Memory B cell (primary cell): Measurements from ENCODE around the gene IGSF21.
"Not testable (repeated sequence)": the region's sequence is repeated elsewhere in the genome, so short reads cannot be mapped to it uniquely, and the experiment has no call there.

ENCODE experiments used
- ATAC-seq: fragments of 150-1000 bp; cut with Tn5 transposase; 2 replicates; pipeline ENCODE4 v1.10.0; 2021; ENCODE audit warnings: low read depth, mild to moderate bottlenecking, moderate library complexity
- DNase-seq, 2 donors: peaks; one replicate each; pipeline ENCODE4 v3.0.0; 2022; ENCODE audit warnings: low spot score in 2 of 2
- H3K27ac Mint-ChIP-seq: one replicate; pipeline ENCODE4 v1.8.0; 2022; ENCODE audit warnings: mild to moderate bottlenecking, moderate library complexity, mixed read lengths
- H3K27me3 Mint-ChIP-seq: one replicate; pipeline ENCODE4 v1.8.0; 2022; ENCODE audit warnings: mixed read lengths
- H3K36me3 Mint-ChIP-seq: one replicate; pipeline ENCODE4 v1.8.0; 2022; ENCODE audit warnings: mild to moderate bottlenecking, mixed read lengths
- H3K4me1 Mint-ChIP-seq: one replicate; pipeline ENCODE4 v1.8.0; 2022; ENCODE audit warnings: mixed read lengths
- H3K4me3 Mint-ChIP-seq: one replicate; pipeline ENCODE4 v1.8.0; 2022; ENCODE audit warnings: mild to moderate bottlenecking, moderate library complexity, mixed read lengths
- H3K9me3 Mint-ChIP-seq: one replicate; pipeline ENCODE4 v1.8.0; 2022; ENCODE audit warnings: mixed read lengths

IGSF21 gene

DNA sequence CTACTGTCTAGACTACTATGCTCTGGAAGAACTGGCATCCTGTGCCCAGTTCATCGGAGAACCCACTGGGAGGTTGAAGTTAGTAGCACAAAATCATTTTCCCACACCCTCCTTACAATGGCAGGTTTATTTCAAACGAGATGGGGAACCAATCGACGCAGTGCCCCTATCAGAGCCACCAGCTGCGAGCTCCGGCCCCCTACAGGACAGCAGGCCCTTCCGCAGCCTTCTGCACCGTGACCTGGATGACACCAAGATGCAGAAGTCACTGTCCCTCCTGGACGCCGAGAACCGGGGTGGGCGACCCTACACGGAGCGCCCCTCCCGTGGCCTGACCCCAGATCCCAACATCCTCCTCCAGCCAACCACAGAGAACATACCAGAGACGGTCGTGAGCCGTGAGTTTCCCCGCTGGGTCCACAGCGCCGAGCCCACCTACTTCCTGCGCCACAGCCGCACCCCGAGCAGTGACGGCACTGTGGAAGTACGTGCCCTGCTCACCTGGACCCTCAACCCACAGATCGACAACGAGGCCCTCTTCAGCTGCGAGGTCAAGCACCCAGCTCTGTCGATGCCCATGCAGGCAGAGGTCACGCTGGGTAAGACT lies 257.6 kb downstream of the IGSF21 start:
- Mint-ChIP-seq H3K27ac (no peak overlapping the region), H3K27me3 (peaks cover 21% of the 10 kb centered on the region)

DNA sequence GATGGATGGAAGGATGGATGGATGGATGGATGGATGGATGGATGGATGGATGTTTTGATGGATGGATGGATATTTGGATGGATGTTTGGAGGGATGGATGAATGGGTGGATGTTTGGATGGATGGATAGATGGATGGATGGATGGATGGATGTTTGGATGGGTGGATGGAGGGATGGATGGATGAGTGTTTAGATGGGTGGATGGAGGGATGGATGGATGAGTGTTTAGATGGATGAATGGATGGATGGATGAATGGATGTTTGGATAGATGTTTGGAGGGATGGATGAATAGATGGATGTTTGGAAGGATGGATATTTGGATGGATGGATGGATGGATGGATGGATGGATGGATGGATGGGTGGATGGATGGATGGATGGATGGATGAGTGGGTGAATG lies 264.9 kb downstream of the IGSF21 start:
- ATAC-seq, H3K4me3 Mint-ChIP-seq, H3K4me1 Mint-ChIP-seq, DNase-seq, H3K27ac Mint-ChIP-seq, H3K36me3 Mint-ChIP-seq, H3K9me3 Mint-ChIP-seq: not testable (repeated sequence)
- H3K27me3 Mint-ChIP-seq = peaks cover 21% of the 10 kb centered on the region

More for the DNA sequence above, 257.6 kb downstream of the IGSF21 start:
- DNase-seq = no peak
- ATAC-seq = no peak
- Mint-ChIP-seq H3K36me3 (no peaks in the 10 kb centered on the region), H3K9me3 (peaks cover 7% of the 10 kb centered on the region), H3K4me3 (no peak overlapping the region), H3K4me1 (no peaks in the 10 kb centered on the region)

DNA sequence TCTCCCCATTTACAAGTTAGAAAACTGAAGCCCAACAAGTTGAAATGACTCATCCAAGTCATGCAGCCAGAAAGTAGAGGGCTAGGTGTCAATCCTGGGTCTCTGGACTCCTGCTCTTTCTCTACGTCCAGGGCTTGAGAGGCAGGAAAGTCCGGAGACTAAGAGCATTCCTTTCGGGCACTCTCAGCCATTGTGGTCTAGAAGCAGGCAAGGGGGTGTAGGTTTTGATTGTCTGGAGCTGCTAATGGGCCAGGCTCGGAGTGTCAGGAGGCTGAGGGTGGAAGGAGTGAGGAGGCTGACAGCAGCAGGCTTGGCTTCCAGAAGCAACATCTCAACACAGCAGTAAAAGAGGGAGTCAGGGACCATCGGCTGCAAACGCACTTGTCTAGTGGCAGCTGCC lies 265.6 kb downstream of the IGSF21 start:
- H3K4me3 Mint-ChIP-seq = no peak overlapping the region
- ATAC-seq = no peak

DNA sequence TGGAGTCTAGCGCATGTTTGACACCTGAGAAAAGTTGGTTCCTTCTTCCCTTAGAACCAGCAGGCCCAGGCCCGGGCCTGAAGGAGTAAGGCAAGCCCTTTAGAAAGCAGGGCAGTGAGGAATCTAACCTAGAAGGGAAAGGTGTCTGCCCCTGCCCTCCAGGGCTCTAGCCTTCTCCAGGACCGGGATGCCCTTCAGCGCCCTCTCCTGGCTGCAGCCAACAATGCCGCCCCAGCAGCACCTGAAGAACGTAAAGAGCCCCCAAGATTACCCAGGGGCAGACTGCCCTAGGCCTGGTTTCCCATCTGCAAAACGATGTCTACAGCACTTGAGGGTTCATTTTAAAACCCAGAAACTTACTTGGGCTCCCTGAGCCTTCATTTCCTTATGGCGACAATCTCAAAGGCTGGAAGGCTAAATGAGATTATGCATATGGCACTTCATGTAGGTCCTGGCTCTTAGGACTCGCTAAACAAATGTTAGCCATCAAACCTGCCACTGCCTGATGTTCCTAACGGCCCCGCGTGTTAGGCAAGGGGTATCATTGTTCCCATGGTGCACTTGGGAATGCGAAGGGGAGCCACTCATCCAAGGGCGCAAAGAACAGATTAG lies 266.4 kb downstream of the IGSF21 start:
- H3K27me3 Mint-ChIP-seq = peaks cover 19% of the 10 kb centered on the region
- no peak overlapping the region for H3K4me3 Mint-ChIP-seq
- H3K9me3 Mint-ChIP-seq = peaks cover 9% of the 10 kb centered on the region
- H3K36me3 Mint-ChIP-seq = no peaks in the 10 kb centered on the region
- H3K27ac Mint-ChIP-seq = no peak overlapping the region
- H3K4me1 Mint-ChIP-seq = peaks cover 2% of the 10 kb centered on the region
- no peak for DNase-seq
- ATAC-seq = no peak

More for the DNA sequence above, 265.6 kb downstream of the IGSF21 start:
- H3K9me3 Mint-ChIP-seq = peaks cover 9% of the 10 kb centered on the region
- no peaks in the 10 kb centered on the region for H3K36me3 Mint-ChIP-seq
- no peak for DNase-seq
- no peak overlapping the region for H3K27ac Mint-ChIP-seq
- peaks cover 21% of the 10 kb centered on the region for H3K27me3 Mint-ChIP-seq
- H3K4me1 Mint-ChIP-seq = peaks cover 2% of the 10 kb centered on the region

DNA sequence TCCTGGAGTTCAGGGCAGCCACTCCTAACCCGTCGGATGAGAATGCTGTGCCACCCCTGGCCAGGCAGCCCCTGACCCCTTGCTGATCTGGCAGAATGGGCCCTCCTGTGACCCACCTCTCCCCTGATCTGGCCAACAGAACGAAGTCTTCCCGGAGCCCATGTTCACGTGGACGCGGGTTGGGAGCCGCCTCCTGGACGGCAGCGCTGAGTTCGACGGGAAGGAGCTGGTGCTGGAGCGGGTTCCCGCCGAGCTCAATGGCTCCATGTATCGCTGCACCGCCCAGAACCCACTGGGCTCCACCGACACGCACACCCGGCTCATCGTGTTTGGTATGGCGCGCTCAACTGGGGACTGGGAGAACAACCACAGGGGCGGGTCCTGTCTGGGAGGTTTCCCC lies 269.1 kb downstream of the IGSF21 start:
- no peaks in the 10 kb centered on the region for H3K36me3 Mint-ChIP-seq
- ATAC-seq (no peak), DNase-seq (no peak)
- no peak overlapping the region for H3K27ac Mint-ChIP-seq
- peaks cover 12% of the 10 kb centered on the region for H3K9me3 Mint-ChIP-seq
- no peak overlapping the region for H3K4me3 Mint-ChIP-seq
- H3K4me1 Mint-ChIP-seq = peaks cover 2% of the 10 kb centered on the region
- peaks cover 27% of the 10 kb centered on the region for H3K27me3 Mint-ChIP-seq

DNA sequence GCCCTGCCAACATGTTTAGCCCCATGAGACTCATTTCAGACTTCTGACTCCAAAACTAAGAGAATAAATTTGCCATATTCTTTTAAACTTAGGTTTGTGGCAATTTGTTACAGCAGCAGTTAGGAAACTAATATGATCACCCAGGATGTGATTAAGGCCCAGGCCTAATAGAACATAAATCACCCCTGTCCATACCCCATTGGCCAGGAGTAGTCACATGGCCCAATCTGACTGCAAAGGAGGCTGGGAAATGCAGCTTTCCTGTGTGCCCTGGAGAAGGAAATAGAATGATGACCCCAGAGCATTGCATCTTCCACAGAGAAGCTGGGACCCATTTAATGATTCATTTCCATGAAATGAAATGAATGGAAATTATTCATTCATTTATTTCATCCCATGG lies 272.7 kb downstream of the IGSF21 start:
- H3K27ac Mint-ChIP-seq = no peak overlapping the region
- H3K36me3 Mint-ChIP-seq = no peaks in the 10 kb centered on the region
- no peak overlapping the region for H3K4me3 Mint-ChIP-seq
- H3K27me3 Mint-ChIP-seq = peaks cover 27% of the 10 kb centered on the region
- peaks cover 6% of the 10 kb centered on the region for H3K4me1 Mint-ChIP-seq
- no peak for DNase-seq
- H3K9me3 Mint-ChIP-seq = peaks cover 6% of the 10 kb centered on the region
- no peak for ATAC-seq

DNA sequence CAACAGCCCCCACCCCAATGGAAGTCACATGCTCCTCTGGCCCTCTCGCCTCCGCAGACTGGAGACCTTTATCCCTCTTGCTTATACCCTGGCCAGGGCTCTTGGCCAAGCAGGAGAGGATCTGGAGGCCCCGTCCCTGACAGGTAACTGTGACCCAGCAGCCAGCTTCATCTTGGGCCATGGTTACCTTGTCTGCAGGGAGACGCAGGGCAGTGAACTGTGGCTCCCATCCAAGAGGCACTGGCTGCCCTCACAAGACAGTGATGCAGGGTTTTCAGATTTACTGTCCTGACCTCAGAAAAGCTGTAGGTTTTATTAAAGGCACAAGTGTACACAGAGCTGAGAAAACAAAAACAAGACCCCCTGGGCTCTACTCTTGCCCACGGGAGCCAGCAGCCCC lies 276.5 kb downstream of the IGSF21 start:
- H3K4me3 Mint-ChIP-seq = no peak overlapping the region
- H3K27ac Mint-ChIP-seq = no peak overlapping the region
- peaks cover 6% of the 10 kb centered on the region for H3K4me1 Mint-ChIP-seq
- DNase-seq (no peak), ATAC-seq (no peak)
- H3K27me3 Mint-ChIP-seq = peaks cover 23% of the 10 kb centered on the region
- no peaks in the 10 kb centered on the region for H3K36me3 Mint-ChIP-seq
- peaks cover 6% of the 10 kb centered on the region for H3K9me3 Mint-ChIP-seq

DNA sequence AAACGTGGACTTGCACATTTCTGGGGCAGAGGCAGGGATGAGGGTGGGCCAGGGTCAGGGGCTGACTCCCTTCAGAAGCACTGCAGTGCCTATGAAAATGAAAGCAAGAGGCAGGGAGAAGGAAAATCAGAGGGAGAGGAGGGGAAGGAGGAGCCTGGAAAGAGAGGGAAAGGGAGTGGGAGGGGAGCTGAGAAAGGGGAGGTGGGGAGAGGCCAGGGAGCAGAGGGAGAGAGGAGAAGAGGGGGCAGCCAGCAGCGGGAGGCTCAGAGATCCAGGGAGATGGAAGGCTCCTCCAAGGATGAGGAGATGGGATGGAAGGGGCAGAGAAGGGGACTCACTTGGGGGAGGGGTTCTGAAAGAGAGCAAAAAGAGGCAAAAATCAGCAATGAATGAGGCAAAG lies 276.9 kb downstream of the IGSF21 start:
- Mint-ChIP-seq H3K4me3 (no peak overlapping the region), H3K36me3 (no peaks in the 10 kb centered on the region), H3K4me1 (peaks cover 6% of the 10 kb centered on the region), H3K9me3 (peaks cover 6% of the 10 kb centered on the region), H3K27ac (no peak overlapping the region), H3K27me3 (peaks cover 23% of the 10 kb centered on the region)
- no peak for ATAC-seq
- no peak for DNase-seq

DNA sequence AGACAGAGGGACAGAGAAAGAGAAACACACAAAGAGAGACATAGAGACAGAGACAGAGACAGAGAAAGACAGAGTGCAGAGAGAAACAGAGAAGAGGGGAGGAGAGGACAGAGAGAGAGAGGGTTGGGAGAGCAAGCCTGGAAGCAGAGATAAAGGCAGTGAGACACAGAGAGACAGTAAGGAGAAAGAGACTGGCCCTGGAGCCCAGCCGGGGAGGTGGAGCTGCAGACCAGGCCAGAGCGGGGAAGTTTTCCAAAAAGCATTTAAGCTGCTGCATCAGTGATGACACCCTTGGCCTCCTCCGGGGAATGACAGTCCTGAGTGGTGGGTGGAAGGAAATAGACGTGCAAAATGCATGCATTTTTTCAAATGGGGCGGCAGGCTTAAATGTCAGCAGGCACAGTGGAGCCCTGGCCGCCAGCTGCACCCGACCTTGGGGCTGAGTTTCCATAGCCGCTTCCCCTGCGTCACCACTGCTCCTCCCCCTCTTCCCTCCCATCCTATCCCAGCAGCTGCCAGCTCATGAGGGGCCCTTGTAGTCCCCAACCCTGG lies 277.7 kb downstream of the IGSF21 start:
- Mint-ChIP-seq H3K36me3 (no peaks in the 10 kb centered on the region), H3K4me3 (no peak overlapping the region), H3K27me3 (peaks cover 21% of the 10 kb centered on the region), H3K4me1 (peaks cover 6% of the 10 kb centered on the region), H3K27ac (no peak overlapping the region), H3K9me3 (peaks cover 3% of the 10 kb centered on the region)
- DNase-seq (no peak), ATAC-seq (no peak)

DNA sequence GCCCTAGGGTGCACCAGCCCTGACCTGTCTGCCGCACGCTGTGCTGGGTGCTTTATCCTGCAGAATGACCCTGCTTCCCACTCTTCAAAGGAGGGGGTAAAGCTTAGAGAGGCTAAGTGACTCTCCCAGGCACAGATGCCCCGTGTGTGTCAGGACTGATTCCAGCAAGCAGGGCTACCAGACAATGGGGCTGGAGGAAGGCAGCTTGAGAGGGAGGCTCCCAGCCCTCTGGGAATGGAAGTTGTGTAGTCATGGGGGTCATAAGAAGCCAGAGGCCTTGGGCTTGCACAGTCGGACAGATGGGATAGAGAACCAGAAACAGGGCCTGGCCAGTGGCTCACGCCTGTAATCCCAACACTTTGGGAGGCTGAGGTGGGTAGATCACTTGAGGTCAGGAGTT lies 279.0 kb downstream of the IGSF21 start:
- DNase-seq (no peak), ATAC-seq (no peak)
- Mint-ChIP-seq H3K36me3 (no peaks in the 10 kb centered on the region), H3K4me1 (peaks cover 6% of the 10 kb centered on the region), H3K27ac (no peak overlapping the region), H3K9me3 (no peaks in the 10 kb centered on the region), H3K4me3 (no peak overlapping the region), H3K27me3 (peaks cover 15% of the 10 kb centered on the region)

DNA sequence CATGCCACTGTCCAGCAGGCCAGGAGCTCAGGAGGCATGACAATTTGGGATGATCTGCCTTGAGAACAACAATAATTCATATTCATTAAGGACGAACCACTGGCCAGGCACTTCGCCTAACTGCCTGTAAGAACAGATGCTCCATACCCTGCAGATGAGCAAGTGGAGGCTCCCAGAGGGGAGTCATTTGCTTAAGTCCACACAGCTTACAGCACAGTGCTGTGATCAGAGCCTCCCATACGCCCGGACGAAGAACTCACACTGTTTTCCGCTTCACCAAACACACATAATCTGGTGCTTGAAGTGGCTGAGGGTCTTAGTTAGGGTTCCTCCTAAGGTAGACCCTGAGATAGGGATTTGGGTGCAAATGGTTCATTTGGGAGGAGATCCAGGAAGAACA lies 279.7 kb downstream of the IGSF21 start:
- Mint-ChIP-seq H3K27ac (no peak overlapping the region), H3K9me3 (peaks cover 1% of the 10 kb centered on the region), H3K4me3 (no peak overlapping the region), H3K4me1 (peaks cover 6% of the 10 kb centered on the region), H3K27me3 (peaks cover 12% of the 10 kb centered on the region), H3K36me3 (no peaks in the 10 kb centered on the region)
- DNase-seq (no peak), ATAC-seq (no peak)

DNA sequence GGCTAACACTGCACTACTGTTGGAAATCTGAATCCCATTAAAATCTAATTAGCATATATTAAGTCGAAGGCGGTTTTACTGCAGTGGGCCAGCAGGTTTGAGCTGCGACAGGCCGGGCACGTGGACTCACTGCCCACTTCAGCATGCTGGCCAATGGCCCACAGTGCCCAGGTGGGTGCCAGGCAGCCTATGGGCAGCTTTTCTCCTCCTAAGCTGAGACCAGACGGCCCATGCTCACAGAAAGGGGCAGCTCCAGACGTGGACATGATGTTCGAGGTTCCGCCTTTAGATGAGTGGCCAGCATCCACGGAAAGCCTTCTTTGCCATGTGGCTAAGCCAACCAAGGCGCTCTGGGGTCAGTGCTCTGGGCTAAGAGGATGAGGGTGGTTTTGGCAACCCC lies 283.4 kb downstream of the IGSF21 start:
- no peak for ATAC-seq
- Mint-ChIP-seq H3K4me3 (no peak overlapping the region), H3K27me3 (peaks cover 6% of the 10 kb centered on the region), H3K4me1 (no peaks in the 10 kb centered on the region), H3K36me3 (no peaks in the 10 kb centered on the region), H3K27ac (no peak overlapping the region), H3K9me3 (peaks cover 1% of the 10 kb centered on the region)
- no peak for DNase-seq

DNA sequence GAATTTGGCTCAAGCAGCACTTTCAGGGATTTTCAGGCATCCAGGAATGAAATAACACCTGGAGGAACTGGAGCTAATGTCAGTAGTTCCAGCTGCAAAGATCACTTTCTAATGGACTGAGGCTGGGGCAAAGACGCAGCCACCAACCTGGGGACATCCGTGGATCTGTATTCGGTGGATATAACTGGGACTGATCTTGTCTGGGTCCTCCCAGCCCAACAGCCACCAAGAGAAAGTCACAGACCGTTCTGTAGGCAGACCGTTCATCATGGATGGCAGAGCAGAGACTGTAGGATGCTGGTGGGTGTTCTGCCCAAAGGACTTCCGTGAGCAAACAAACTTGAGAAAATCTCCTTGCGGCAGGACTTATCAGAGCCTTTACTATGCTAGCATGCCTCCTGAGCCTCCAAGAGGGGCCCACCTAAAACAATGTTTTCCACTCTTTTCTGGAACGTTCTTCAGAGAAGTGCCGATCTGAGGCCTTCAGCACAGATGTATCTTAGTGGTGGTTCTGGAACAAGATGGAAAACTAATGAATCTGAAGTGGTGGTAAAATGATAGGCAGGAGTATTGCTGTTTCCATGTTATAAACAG lies 287.1 kb downstream of the IGSF21 start:
- H3K4me1 Mint-ChIP-seq = no peaks in the 10 kb centered on the region
- H3K9me3 Mint-ChIP-seq = peaks cover 1% of the 10 kb centered on the region
- no peak for DNase-seq
- no peak overlapping the region for H3K4me3 Mint-ChIP-seq
- H3K27me3 Mint-ChIP-seq = peaks cover 9% of the 10 kb centered on the region
- ATAC-seq = no peak
- H3K36me3 Mint-ChIP-seq = no peaks in the 10 kb centered on the region
- no peak overlapping the region for H3K27ac Mint-ChIP-seq

DNA sequence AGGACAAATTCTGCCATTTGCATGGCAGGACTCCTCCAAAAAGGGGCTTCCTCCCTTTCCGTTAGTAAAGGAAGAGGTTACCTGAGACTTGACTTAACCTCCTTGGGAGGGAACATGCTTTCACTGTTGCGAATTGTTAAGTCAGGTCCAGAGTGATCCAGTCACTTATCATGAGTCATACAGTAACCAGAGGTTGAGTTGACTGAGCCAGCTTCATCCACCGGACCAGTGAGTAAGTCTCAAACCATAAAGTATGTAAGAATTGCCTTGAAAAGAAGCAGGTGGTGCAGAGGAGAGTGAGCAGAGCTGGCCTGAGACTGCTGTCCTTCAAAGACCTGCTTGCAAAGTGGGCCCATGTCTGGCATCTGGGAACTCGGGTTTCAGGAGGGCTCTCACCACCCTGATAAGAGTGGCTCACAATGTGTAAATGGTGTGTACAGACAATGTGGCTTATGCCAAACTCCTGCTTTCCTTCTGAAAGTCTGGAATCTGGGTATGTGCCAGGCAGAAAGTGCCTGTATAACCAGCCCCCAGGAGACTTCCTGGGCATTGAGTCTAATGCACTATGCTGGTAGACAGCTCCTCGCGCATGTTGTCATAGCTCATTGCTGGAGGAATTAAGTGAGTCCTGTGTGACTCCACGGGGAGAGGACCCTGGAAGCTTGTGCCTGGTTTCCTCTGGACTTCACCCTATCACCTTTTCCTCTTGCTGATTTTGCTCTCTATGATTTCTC lies 288.8 kb downstream of the IGSF21 start:
- no peaks in the 10 kb centered on the region for H3K36me3 Mint-ChIP-seq
- ATAC-seq = no peak
- no peak overlapping the region for H3K4me3 Mint-ChIP-seq
- H3K9me3 Mint-ChIP-seq = peaks cover 1% of the 10 kb centered on the region
- peaks cover 9% of the 10 kb centered on the region for H3K27me3 Mint-ChIP-seq
- no peak for DNase-seq
- H3K27ac Mint-ChIP-seq = no peak overlapping the region
- no peaks in the 10 kb centered on the region for H3K4me1 Mint-ChIP-seq
